Measurements from ENCODE around the gene DLEC1. TPM values are rescaled to one million over a fixed set of nuclear protein-coding genes. Genes with fewer than 3 reads are reported as not detected.

Gene DLEC1
- total RNA-seq, 1 donor from 2014 or later = 0.42 TPM

- DNase-seq = no peak
- TF ChIP-seq, protein P1, sequence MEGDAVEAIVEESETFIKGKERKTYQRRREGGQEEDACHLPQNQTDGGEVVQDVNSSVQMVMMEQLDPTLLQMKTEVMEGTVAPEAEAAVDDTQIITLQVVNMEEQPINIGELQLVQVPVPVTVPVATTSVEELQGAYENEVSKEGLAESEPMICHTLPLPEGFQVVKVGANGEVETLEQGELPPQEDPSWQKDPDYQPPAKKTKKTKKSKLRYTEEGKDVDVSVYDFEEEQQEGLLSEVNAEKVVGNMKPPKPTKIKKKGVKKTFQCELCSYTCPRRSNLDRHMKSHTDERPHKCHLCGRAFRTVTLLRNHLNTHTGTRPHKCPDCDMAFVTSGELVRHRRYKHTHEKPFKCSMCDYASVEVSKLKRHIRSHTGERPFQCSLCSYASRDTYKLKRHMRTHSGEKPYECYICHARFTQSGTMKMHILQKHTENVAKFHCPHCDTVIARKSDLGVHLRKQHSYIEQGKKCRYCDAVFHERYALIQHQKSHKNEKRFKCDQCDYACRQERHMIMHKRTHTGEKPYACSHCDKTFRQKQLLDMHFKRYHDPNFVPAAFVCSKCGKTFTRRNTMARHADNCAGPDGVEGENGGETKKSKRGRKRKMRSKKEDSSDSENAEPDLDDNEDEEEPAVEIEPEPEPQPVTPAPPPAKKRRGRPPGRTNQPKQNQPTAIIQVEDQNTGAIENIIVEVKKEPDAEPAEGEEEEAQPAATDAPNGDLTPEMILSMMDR (IDR thresholded peaks at IDR 0.05; ENCODE audit: partially characterized antibody, unreplicated experiment) = no peak
- H3K4me1 Mint-ChIP-seq (ENCODE audit: low read depth, unreplicated experiment) = no peaks in the 10 kb centered on the region
- H3K4me3 Mint-ChIP-seq (ENCODE audit: unreplicated experiment) = no peak overlapping the region
- no peaks in the 10 kb centered on the region for H3K27me3 Mint-ChIP-seq (ENCODE audit: unreplicated experiment)
- peaks cover 25% of the 10 kb centered on the region for H3K36me3 Mint-ChIP-seq (ENCODE audit: unreplicated experiment)
- H3K9me3 Mint-ChIP-seq (ENCODE audit: unreplicated experiment) = peaks cover 3% of the 10 kb centered on the region
- H3K27ac Mint-ChIP-seq (ENCODE audit: unreplicated experiment) = no peak overlapping the region
These were observed 22.6 kb upstream of the DLEC1 start for GRCh38 chr3:38016410-38016809.

DNA sequence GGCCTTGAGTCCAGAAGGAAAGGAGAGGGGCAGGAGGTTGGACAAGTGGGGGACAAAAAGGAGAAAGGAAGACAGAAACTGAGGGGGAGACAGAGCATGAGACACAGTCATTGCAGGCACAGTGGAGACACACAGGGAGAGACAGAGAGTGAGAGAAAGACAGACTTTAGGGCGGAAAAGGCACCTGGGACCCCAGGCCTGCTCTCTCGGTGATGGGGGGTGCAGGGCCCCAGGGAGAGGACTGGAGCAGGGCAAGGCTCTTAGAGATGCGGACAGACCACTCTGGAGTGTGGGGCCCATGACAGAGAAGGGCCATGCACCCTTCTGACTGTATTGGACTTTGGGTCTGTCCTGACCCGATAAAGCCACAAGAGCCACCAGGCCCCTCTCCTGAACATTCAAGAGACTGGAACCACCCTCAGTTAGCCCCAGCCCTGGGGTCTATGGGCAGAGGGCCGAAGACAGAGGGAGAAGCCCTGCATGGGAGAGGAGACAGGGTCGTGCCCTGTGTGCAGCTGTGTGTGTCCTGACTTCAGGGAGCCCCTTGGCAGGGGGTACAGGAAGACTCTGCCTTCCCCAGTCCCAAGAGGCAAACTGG lies 22.1 kb upstream of the DLEC1 start:
- H3K4me1 Mint-ChIP-seq (ENCODE audit: low read depth, unreplicated experiment) = peaks cover 4% of the 10 kb centered on the region
- H3K36me3 Mint-ChIP-seq (ENCODE audit: unreplicated experiment) = peaks cover 25% of the 10 kb centered on the region
- TF ChIP-seq, protein P1 (IDR thresholded peaks at IDR 0.05; ENCODE audit: partially characterized antibody, unreplicated experiment) = no peak
- no peaks in the 10 kb centered on the region for H3K27me3 Mint-ChIP-seq (ENCODE audit: unreplicated experiment)
- DNase-seq = no peak
- no peak overlapping the region for H3K27ac Mint-ChIP-seq (ENCODE audit: unreplicated experiment)
- no peak overlapping the region for H3K4me3 Mint-ChIP-seq (ENCODE audit: unreplicated experiment)
- H3K9me3 Mint-ChIP-seq (ENCODE audit: unreplicated experiment) = peaks cover 3% of the 10 kb centered on the region

GRCh38 chr3:38017445-38018295 lies 21.3 kb upstream of the DLEC1 start:
- H3K27ac Mint-ChIP-seq (ENCODE audit: unreplicated experiment) = no peak overlapping the region
- peaks cover 3% of the 10 kb centered on the region for H3K9me3 Mint-ChIP-seq (ENCODE audit: unreplicated experiment)
- no peaks in the 10 kb centered on the region for H3K27me3 Mint-ChIP-seq (ENCODE audit: unreplicated experiment)

GRCh38 chr3:38018296-38019266 lies 20.4 kb upstream of the DLEC1 start:
- H3K4me3 Mint-ChIP-seq (ENCODE audit: unreplicated experiment) = no peak overlapping the region
- H3K27me3 Mint-ChIP-seq (ENCODE audit: unreplicated experiment) = peaks cover under 1% of the 10 kb centered on the region
- no peak for DNase-seq
- no peak overlapping the region for H3K27ac Mint-ChIP-seq (ENCODE audit: unreplicated experiment)
- peaks cover 25% of the 10 kb centered on the region for H3K36me3 Mint-ChIP-seq (ENCODE audit: unreplicated experiment)
- peaks cover 5% of the 10 kb centered on the region for H3K4me1 Mint-ChIP-seq (ENCODE audit: low read depth, unreplicated experiment)
- peaks cover 5% of the 10 kb centered on the region for H3K9me3 Mint-ChIP-seq (ENCODE audit: unreplicated experiment)
- TF ChIP-seq, protein P1 (IDR thresholded peaks at IDR 0.05; ENCODE audit: partially characterized antibody, unreplicated experiment) = no peak

More at GRCh38 chr3:38017445-38018295, 21.3 kb upstream of the DLEC1 start:
- Mint-ChIP-seq H3K36me3 (ENCODE audit: unreplicated experiment) (peaks cover 25% of the 10 kb centered on the region), H3K4me1 (ENCODE audit: low read depth, unreplicated experiment) (peaks cover 4% of the 10 kb centered on the region), H3K4me3 (ENCODE audit: unreplicated experiment) (no peak overlapping the region)
- no peak for DNase-seq
- TF ChIP-seq, protein P1 (IDR thresholded peaks at IDR 0.05; ENCODE audit: partially characterized antibody, unreplicated experiment) = no peak

Data from glutamatergic neuron (in vitro differentiated cells).